IMR-90 (cell line): ENCODE results near the gene FNTB. TPM values are rescaled to one million over a fixed set of nuclear protein-coding genes. Genes with fewer than 3 reads are reported as not detected.

Experiments
- ATAC-seq: fragments of 200-7000 bp; cut with Tn5 transposase; 2 replicates; pipeline ENCODE4 v1.9.1; 2020; ENCODE audit warnings: low read depth, mild to moderate bottlenecking, moderate library complexity
- BruUV-seq: library from RNA; stranded (reverse); fragments of 400-500 nt; replicated peaks from 2 replicates; lab custom pipeline; 2021; lab: Mats Ljungman, UMichigan
- CTCF ChIA-PET: fragments of 300-600 bp; formaldehyde crosslinking; extraction: SDS; loops from one replicate; lab custom pipeline; 2021; ENCODE audit warnings: antibody characterized with exemption; lab: Yijun Ruan, JAX
- POLR2A ChIA-PET: fragments of 300-600 bp; sonication (Branson Sonifier 250); formaldehyde crosslinking; loops from one replicate; lab custom pipeline; 2022; ENCODE audit warnings: antibody characterized with exemption; ENCODE audit not compliant: unreplicated experiment; lab: Charles Lee
- DNase-seq: peaks from one replicate; pipeline ENCODE4 v3.0.0; 2013
- H2AFZ ChIP-seq: replicated peaks from 2 replicates; pipeline ENCODE3; 2013; ENCODE audit warnings: low read length, mild to moderate bottlenecking; ENCODE audit not compliant: poor library complexity
- H2AK5ac ChIP-seq: 2 replicates; pipeline ENCODE4 v1.6.1; 2013; ENCODE audit warnings: low read depth, low read length, inconsistent platforms
- H2AK9ac ChIP-seq: replicated peaks from 2 replicates; pipeline ENCODE3; 2013; ENCODE audit warnings: mild to moderate bottlenecking, low read depth, low read length, moderate library complexity; ENCODE audit not compliant: poor library complexity
- H2BK120ac ChIP-seq: 2 replicates; pipeline ENCODE4 v1.6.1; 2013; ENCODE audit warnings: low read depth, low read length, inconsistent platforms
- H2BK15ac ChIP-seq: 3 replicates; pipeline ENCODE4 v1.6.1; 2013; ENCODE audit warnings: low read depth, low read length, inconsistent platforms
- H2BK20ac ChIP-seq: 2 replicates; pipeline ENCODE4 v1.6.1; 2013; ENCODE audit warnings: low read depth, mild to moderate bottlenecking, inconsistent platforms, low read length, moderate library complexity
- H2BK5ac ChIP-seq: 2 replicates; pipeline ENCODE4 v1.6.1; 2013; ENCODE audit warnings: mild to moderate bottlenecking, low read depth, low read length, inconsistent platforms; ENCODE audit not compliant: poor library complexity, severe bottlenecking
- H3K14ac ChIP-seq: replicated peaks from 2 replicates; pipeline ENCODE4 v1.6.1; 2013; ENCODE audit warnings: low read depth, low read length, inconsistent platforms
- H3K18ac ChIP-seq: 2 replicates; pipeline ENCODE4 v1.6.1; 2013; ENCODE audit warnings: low read depth, low read length, control low read depth
- H3K23ac ChIP-seq: 2 replicates; pipeline ENCODE4 v1.6.1; 2013; ENCODE audit warnings: low read depth, low read length, inconsistent platforms
- H3K27ac ChIP-seq: 2 replicates; pipeline ENCODE4 v1.5.1; 2013; ENCODE audit warnings: mild to moderate bottlenecking, control low read depth, low read length; ENCODE audit not compliant: insufficient read depth
- H3K27me3 ChIP-seq: 2 replicates; pipeline ENCODE4 v1.6.1; 2013; ENCODE audit warnings: low read length; ENCODE audit not compliant: control insufficient read depth, insufficient read depth
- H3K36me3 ChIP-seq: 2 replicates; pipeline ENCODE4 v1.6.1; 2013; ENCODE audit warnings: low read length, mixed read lengths; ENCODE audit not compliant: control insufficient read depth, insufficient read depth
- H3K4ac ChIP-seq: 2 replicates; pipeline ENCODE4 v1.6.1; 2013; ENCODE audit warnings: low read depth, low read length, inconsistent platforms
- H3K4me1 ChIP-seq: 2 replicates; pipeline ENCODE4 v1.6.1; 2013; ENCODE audit warnings: low read length, mixed read lengths; ENCODE audit not compliant: control insufficient read depth, insufficient read depth
- H3K4me2 ChIP-seq: 2 replicates; pipeline ENCODE4 v1.6.1; 2013; ENCODE audit warnings: low read depth, mild to moderate bottlenecking, control low read depth, low read length, moderate library complexity
- H3K4me3 ChIP-seq: 2 replicates; pipeline ENCODE4 v1.5.1; 2013; ENCODE audit warnings: low read depth, mild to moderate bottlenecking, control low read depth, low read length, moderate library complexity; ENCODE audit not compliant: insufficient read depth
- H3K56ac ChIP-seq: 2 replicates; pipeline ENCODE4 v1.6.1; 2013; ENCODE audit warnings: low read length, inconsistent platforms; ENCODE audit not compliant: insufficient read depth; ENCODE audit errors: extremely low read depth
- H3K79me1 ChIP-seq, 2 experiments: 2 replicates each; pipeline ENCODE4 v1.6.1; 2013; ENCODE audit warnings: low read length in 2 of 2, inconsistent platforms in 1 of 2, low read depth in 1 of 2
- H3K9ac ChIP-seq: 2 replicates; pipeline ENCODE4 v1.6.1; 2013; ENCODE audit warnings: low read depth, low read length, control low read depth
- H3K9me1 ChIP-seq: 2 replicates; pipeline ENCODE4 v1.6.1; 2013; ENCODE audit warnings: low read length, inconsistent platforms; ENCODE audit not compliant: insufficient read depth
- H3K9me3 ChIP-seq: 2 replicates; pipeline ENCODE4 v1.6.1; 2013; ENCODE audit warnings: low read length; ENCODE audit not compliant: control insufficient read depth, insufficient read depth
- H4K20me1 ChIP-seq: 2 replicates; pipeline ENCODE4 v1.6.1; 2013; ENCODE audit warnings: low read length, inconsistent platforms; ENCODE audit not compliant: insufficient read depth
- H4K5ac ChIP-seq: 2 replicates; pipeline ENCODE4 v1.6.1; 2013; ENCODE audit warnings: mild to moderate bottlenecking, low read depth, low read length, control low read depth
- H4K8ac ChIP-seq, 2 experiments: 2 replicates each; pipeline ENCODE4 v1.6.1; 2013; ENCODE audit warnings: low read depth in 2 of 2, low read length in 2 of 2, control low read depth in 1 of 2, inconsistent platforms in 1 of 2
- H4K91ac ChIP-seq: 2 replicates; pipeline ENCODE4 v1.6.1; 2013; ENCODE audit warnings: low read depth, low read length, inconsistent platforms; ENCODE audit not compliant: insufficient read depth
- CEBPB ChIP-seq: IDR thresholded peaks from 2 replicates; pipeline ENCODE4 v1.6.1; 2012; ENCODE audit warnings: low read depth, low read length, improper control_type of control experiment
- NFE2L2 ChIP-seq: fragments of 150-350 bp; IDR thresholded peaks from 2 replicates; pipeline ENCODE4 v1.6.1; 2016; ENCODE audit warnings: low read depth, mild to moderate bottlenecking, low read length
- RCOR1 ChIP-seq: IDR thresholded peaks from 2 replicates; pipeline ENCODE4 v1.6.1; 2012; ENCODE audit warnings: mild to moderate bottlenecking, low read length, improper control_type of control experiment; ENCODE audit not compliant: insufficient replicate concordance
- USF2 ChIP-seq: fragments of 150-350 bp; IDR thresholded peaks from 2 replicates; pipeline ENCODE4 v1.6.1; 2017; ENCODE audit warnings: mild to moderate bottlenecking, antibody characterized with exemption, low read length, low read depth
- WGBS, 2 experiments: methylation state at CpG; one replicate each; pipeline versions ENCODE4 v1.1.5 to v1.1.7; 2013; ENCODE audit warnings: missing lambda C conversion rate in 2 of 2; ENCODE audit not compliant: insufficient read length in 1 of 2; ENCODE audit errors: extremely low coverage in 2 of 2; 5-methylcytosine and 5-hydroxymethylcytosine counted together
- dilution Hi-C: fragments of 300-500 bp; cut with HindIII; formaldehyde crosslinking; loops from one replicate; pipeline ENCODE4 v1.14.3; 2018; ENCODE audit warnings: low sequenced_read_pairs; ENCODE audit not compliant: unreplicated experiment
- in situ Hi-C: fragments of 300-500 bp; cut with MboI; formaldehyde crosslinking; loops from 3 replicates; pipeline ENCODE4 v1.14.3; 2019; ENCODE audit warnings: low sequenced_read_pairs, inconsistent platforms, mixed read lengths
- intact Hi-C: fragments of 100-400 bp; cut with micrococcal nuclease; formaldehyde crosslinking; loops from 2 replicates; pipeline ENCODE4 v1.10.0; 2022
- polyA plus RNA-seq, 3 experiments: library from polyadenylated mRNA; depleted of rRNA; stranded (reverse); fragments of >200 nt; gene quantifications; 2 replicates each; pipeline ENCODE4 v1.2.3, GENCODE V29; 2012; ENCODE audit warnings: low replicate concordance in 1 of 3
- total RNA-seq: library from RNA; depleted of rRNA; stranded (reverse); fragments of >200 nt; gene quantifications from 2 replicates; pipeline ENCODE4 v1.2.3, GENCODE V29; 2012

FNTB gene
- total and polyA plus RNA-seq, 2 of the 4 experiments (the other 2 are of a cell fraction), result 9.9 to 18.5 TPM

- Histone ChIP-seq H4K8ac (no peak overlapping the region), H2AK9ac (no peak overlapping the region), H3K9me1 (no peaks in the 10 kb centered on the region), H2AFZ (no peak overlapping the region), H3K79me1 (no peaks in the 10 kb centered on the region; a peak in 2 of 4 replicates), H2BK15ac (no peak overlapping the region), H3K18ac (no peak overlapping the region), H3K23ac (no peak overlapping the region), H3K56ac (no peak overlapping the region), H3K36me3 (no peaks in the 10 kb centered on the region; the same call in 1 of the 2 replicates), H2AK5ac (no peak overlapping the region), H3K27ac (no peak overlapping the region), H2BK20ac (no peak overlapping the region), H3K9me3 (no peaks in the 10 kb centered on the region), H4K91ac (no peak overlapping the region), H4K5ac (no peak overlapping the region), H2BK5ac (no peak overlapping the region), H3K4ac (no peak overlapping the region), H3K4me3 (no peak overlapping the region), H3K9ac (no peak overlapping the region), H3K4me1 (peaks cover 6% of the 10 kb centered on the region), H4K20me1 (no peaks in the 10 kb centered on the region), H3K27me3 (no peaks in the 10 kb centered on the region), H2BK120ac (no peak overlapping the region), H3K14ac (no peak overlapping the region), H3K4me2 (no peak overlapping the region)
- dilution Hi-C loops, result no loop called here
- CTCF ChIA-PET, result no interaction called here
- ATAC-seq, result no peak
- WGBS, 2 experiments, result 89% methylated on average over 3 of the region's 6 CpGs; no CpG with 5 or more reads in 1 of the 2 experiments
- no peak for DNase-seq
- in situ Hi-C loops, result no loop called here
- POLR2A ChIA-PET, result no interaction called here
- no TSS peak for BruUV-seq
- intact Hi-C loops, result no loop called here
- TF ChIP-seq CEBPB (no peak), NFE2L2 (no peak), RCOR1 (no peak), USF2 (no peak)
Measured at GRCh38 chr14:64968651-64969050, 18.0 kb upstream of the FNTB start.
